ENCODE data around the gene ARL14EP.

DNA sequence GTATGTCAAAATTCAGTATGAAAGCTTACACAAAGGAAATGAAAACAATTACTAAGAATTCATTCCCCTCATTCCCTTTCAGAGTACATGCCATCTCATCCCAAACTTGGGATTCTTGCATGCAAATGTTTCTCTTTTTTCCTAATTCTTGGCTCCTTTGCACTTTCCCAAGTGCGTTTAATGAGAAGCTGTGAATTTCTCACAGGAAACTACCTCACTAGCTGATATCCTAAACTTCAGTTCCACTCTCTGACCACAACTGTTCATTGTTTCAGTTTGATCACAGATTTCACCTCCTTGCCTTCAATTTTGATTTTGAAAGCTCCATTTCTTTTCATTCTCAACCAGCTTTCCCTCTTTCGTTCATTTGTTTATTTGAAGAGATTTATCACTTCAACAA, 5.9 kb upstream of the ARL14EP start:
- TF ChIP-seq CTCF (IDR thresholded peaks at IDR 0.05; ENCODE audit: low read length) (no peak), EZH2 (optimal IDR thresholded peaks at IDR 0.05; ENCODE audit: low read depth, low read length) (no peak), EZH2phosphoT487 (IDR thresholded peaks at IDR 0.05; ENCODE audit: low read length) (no peak)

Measured in MM.1S (cell line).